ENCODE results near the gene DUOX1.
A peak's percentile ranks its signal among the peaks of the same experiment; 100 is the strongest.

DUOX1 gene

DNA sequence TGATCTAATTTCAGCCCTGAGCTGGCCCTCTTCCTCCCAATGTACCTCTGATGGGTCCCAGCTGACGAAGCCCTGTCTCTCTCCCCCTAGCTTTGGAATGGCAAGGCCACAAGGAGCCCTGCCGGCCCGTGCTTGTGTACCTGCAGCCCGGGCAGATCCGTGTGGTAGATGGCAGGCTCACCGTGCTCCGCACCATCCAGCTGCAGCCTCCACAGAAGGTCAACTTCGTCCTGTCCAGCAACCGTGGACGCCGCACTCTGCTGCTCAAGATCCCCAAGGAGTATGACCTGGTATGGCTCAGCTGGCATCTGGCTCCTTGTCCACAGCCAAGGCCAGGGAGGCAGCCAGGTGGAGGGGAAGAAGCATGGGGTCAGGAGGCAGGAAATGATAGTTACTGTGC is 14.2 kb downstream of the DUOX1 start:
- no peak for DNase-seq

DNA sequence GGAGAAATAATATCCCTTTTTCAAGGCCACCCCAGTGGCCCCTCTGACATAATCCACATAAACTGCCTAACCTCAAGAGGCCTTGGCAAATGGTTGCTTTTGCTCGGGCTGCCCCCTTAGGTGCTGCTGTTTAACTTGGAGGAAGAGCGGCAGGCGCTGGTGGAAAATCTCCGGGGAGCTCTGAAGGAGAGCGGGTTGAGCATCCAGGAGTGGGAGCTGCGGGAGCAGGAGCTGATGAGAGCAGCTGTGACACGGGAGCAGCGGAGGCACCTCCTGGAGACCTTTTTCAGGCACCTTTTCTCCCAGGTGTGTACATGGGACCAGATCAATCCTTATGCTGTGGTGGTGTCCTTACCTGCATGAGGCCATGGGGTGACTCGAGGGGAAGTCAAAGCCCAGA is 15.0 kb downstream of the DUOX1 start:
- DNase-seq = no peak

DNA sequence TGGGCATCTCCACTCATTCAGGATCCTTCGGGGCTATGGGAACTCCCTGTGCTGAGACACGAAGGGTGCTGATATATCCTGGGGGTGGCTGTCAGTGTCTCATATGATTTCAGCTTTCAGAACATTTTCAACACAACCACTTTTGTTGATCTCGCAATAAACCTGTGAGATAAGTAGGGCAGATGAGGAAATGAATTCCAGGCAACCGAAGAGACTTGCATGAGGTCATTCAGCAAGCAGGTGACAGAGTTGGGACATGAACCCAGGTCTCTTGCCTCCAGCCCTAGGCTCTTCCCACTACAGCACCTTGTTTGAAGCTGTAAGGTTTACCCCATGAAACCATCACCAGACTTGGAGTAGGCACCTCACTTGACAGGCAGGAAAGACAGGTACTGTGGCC is 16.6 kb downstream of the DUOX1 start:
- no peak for DNase-seq

DNA sequence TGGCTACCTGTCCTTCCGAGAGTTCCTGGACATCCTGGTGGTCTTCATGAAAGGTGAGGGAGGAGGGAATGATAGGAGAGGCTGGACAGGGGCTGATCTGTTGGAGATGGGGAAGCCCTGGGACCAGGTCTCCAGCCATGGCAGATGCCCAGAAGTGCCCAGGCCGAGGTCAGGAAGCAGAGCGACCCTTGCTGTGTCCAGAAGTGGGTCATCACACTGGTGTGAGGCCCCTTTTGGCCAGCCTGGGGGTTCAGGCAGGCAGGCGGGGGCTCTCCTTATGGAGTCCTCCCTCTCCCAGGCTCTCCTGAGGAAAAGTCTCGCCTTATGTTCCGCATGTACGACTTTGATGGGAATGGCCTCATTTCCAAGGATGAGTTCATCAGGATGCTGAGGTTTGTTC is 17.8 kb downstream of the DUOX1 start:
- no peak for DNase-seq

DNA sequence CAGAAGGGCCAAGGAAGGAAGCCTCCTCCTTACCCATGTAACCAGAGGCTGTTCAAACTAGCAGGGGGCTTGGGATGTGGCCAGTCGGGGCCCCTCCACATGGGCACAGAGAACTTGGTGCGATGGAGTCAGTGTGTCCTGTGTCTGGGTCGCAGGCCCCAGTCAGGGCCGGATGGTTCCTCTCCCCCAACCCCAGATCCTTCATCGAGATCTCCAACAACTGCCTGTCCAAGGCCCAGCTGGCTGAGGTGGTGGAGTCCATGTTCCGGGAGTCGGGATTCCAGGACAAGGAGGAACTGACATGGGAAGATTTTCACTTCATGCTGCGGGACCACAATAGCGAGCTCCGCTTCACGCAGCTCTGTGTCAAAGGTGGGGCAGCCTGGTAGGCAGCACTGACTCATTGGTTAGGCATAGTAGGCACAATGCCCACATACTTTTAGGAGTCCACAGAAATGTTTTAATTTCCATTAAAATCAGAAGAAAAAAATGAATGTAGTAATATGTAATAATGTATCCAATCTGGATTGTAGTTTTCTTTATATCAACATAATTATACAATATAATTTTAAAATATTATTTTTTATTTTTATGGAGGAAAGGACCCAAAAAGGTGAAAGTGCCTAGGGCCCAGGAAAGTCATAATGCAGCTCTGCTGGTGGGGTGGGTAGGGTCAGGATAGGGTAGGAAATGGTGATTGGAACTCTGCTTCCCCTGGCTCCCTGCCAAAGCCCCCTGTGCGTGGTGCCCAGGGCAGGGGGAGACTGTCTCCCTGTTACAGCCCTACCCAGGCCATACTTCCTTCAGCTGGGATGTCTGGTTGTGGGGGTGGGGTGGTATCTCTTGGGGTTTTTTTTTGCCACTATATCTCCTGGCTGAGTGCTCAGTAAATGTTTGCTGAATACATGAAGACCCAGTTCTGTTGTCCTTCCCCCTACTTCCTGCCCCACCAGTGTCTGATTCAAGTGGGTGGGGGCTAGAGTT is 18.6 kb downstream of the DUOX1 start:
- no peak for DNase-seq

DNA sequence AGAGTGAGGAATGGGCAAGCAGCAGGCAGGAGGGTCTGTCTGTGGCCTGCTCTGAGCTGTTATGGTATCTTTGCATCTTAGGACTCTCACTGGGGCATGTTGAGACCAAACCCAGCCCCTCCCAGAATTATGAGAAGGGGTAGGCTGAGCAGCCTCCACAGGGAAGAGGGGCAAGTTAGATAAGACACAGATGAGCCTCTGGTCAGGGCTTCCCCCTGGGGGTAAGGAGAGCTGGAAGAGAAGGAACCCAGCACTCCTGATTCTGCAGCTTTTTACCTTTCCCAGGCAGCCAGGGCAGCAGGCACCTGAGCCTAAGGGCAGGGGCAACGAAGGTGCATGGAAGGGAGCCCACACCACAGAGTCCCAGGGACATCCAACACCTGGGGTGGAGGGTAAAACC is 19.3 kb downstream of the DUOX1 start:
- DNase-seq = no peak

DNA sequence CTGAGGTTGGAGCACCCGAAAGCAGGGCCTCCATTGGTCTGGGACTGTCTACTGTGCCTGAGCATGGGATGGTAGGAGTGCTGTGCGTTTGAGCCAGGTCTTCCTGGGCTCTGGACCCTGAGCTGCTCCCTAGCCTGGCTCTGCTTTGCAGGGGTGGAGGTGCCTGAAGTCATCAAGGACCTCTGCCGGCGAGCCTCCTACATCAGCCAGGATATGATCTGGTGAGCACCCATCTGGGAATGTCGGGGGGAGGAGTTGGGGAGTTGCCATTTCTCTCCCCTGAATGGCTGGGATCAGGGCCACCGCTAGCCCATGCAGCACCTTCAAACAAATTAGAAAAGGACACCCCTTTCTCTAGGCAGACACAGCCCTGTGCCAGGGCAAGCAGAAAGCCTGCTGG is 20.7 kb downstream of the DUOX1 start:
- no peak for DNase-seq

DNA sequence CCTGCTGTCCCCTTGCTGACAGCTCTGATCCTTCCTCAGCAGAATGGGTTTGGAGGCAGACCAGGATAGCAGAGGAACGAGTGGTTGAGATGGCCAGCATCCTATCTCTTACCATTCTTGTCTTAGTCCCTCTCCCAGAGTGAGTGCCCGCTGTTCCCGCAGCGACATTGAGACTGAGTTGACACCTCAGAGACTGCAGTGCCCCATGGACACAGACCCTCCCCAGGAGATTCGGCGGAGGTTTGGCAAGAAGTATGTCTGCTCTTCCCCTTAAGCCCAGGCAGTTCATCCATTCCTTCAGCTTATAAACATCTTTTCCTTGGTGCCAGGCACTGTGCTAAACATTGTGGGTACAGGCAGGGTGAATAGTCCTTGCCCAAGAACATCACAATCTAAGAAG is 21.2 kb downstream of the DUOX1 start:
- DNase-seq = no peak

DNA sequence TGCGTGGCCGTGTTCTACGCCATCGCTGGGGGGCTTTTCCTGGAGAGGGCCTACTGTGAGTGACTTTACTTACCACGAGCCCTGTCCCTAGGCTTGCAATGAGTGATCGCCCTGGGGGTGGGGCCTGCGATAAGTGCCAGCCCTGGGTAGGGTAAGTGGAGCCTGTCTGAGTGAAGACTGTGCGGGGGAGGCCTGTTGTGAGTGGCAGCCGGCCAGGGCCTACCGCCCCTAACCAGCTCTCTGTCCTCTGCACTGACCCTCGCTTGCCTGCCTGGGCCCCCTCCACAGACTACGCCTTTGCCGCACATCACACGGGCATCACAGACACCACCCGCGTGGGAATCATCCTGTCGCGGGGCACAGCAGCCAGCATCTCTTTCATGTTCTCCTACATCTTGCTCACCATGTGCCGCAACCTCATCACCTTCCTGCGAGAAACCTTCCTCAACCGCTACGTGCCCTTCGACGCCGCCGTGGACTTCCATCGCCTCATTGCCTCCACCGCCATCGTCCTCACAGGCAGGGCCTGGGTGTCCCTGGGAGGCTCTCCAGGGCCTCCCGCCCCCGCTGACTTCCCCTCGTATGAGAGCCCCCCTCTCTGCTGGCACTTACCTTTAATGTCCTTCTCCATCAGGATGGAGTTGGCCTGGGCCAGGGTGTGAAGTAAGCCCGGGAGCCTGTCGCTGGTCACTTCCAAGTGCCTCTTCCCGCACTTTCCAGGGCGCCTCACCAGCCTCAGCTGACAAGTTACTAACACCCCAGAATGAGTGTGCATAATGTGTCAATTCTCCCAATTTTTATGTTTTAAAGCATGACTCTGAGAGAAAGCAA is 22.4 kb downstream of the DUOX1 start:
- DNase-seq = no peak

DNA sequence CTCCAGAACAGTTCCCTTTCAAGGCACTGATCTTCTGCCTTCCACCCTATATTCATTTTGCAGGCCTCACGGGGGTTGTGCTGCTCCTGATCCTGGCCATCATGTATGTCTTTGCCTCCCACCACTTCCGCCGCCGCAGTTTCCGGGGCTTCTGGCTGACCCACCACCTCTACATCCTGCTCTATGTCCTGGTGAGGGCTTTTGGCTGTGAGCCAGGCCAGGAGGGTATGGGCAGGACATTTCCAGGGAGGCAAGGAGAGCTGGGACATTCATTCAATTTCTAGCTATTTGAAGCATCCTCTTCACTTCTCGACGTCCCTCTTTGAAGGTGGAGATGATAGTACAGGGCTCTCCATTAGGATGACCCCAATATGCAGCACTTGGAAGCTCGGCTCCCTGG is 25.9 kb downstream of the DUOX1 start:
- no peak for DNase-seq

DNA sequence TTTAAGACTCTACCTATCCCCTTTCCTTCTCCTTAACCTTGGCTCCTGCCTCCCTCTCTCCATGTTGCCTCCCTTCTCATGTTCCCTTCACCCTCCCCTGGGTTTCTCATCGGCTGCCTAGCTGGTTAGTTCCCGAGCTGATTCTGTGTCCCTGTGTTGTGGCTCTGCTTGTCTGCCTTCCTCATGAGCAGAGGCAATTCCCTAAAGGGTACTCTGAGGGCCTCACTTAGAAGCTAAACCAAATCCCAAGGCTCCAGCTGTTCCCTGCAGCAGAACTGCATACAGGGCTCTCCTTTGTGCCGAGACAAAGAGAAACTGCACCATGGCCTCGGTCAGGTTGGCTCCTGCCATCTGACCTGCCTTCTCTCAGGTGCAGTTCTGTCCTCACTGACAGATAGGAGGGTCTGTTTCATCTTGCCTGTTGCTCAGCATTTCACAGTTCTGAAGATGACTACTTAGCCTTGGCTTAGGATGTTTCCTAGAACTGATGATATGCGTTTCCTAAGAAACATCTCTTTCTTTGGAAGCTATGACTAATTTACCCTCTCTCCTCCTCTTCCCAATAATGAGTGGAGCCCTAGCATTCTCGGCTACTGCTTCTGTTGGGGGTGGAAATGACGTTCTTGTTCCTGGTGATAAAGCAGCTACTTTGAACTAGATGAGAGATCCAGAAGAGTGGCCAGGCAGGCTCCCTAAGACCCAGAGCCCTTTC is 27.1 kb downstream of the DUOX1 start:
- no peak for DNase-seq

DNA sequence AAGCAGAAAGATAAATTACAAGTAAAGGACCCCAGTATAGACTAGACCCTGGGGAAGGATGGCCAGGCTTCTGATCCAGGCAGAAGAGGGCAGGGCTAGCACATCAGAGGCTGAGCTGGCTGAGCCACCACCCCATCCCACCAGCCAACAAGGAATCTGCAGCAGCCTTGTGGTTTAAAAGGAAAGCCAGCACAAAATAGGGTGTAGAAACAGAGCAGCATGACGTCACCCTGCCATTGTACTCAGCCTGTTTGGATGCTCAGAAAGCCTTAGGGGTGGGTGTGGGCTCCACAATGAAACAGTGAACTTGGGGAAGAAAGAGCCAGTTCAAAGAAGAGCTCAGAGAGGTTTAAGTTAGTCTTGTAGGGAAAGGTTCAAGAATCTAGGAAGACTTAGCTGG is 28.2 kb downstream of the DUOX1 start:
- DNase-seq = peak; percentile 51

DNA sequence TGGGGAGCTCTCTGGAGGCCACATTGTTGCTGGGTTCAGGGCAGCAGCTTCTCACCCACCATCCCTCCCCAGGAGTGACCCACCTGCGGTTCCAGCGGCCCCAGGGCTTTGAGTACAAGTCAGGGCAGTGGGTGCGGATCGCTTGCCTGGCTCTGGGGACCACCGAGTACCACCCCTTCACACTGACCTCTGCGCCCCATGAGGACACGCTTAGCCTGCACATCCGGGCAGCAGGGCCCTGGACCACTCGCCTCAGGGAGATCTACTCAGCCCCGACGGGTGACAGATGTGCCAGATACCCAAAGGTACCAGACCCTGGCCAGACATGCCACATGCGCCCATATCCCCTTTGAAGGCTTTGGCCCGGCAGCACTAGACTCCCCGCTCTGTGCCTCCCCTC is 31.9 kb downstream of the DUOX1 start:
- DNase-seq = no peak

DNA sequence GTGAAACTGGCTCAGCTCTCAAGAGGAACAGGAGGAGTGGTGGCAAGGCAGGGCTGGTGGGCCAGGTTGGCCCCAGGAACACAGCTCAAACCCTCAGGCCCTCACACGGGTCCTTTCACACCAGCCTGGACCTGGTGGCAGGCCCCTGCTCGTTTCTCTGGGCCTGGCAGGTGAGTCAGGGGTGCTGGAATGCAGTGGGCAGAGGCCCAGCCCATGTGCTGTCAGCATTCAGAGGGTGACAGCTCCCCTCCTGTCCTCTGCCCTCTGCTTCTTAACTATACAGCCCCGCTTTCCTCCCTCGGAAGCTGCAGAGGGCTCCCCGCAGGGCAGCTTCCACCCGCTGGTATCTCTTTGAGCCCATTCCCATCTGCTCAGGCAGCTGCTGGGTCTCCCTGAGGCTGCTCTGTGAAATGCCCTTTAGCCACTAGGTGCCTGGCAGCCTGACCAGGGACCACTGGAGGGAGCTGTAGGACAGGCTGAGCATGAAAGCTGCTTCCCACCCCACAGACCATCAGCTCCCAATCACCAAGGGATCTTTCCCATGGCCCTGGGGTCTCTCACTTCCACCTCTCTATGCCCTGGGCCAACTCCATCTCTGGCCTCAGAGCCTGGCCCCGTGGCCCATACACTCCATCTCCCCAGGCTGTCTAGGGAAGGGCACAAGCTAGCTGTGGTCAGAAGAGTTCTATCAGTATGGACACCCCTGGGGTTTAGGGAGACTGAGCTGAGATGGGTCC is 33.1 kb downstream of the DUOX1 start:
- DNase-seq = peak; percentile 79

DNA sequence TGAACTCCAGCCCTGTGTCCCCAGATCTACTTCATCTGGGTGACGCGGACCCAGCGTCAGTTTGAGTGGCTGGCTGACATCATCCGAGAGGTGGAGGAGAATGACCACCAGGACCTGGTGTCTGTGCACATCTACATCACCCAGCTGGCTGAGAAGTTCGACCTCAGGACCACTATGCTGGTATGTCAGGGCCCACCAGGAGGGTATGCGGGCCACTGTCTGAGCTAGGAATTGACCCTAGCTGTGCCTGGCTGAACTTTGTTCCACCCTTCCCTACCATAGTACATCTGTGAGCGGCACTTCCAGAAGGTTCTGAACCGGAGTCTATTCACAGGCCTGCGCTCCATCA is 33.7 kb downstream of the DUOX1 start:
- DNase-seq = no peak

DNA sequence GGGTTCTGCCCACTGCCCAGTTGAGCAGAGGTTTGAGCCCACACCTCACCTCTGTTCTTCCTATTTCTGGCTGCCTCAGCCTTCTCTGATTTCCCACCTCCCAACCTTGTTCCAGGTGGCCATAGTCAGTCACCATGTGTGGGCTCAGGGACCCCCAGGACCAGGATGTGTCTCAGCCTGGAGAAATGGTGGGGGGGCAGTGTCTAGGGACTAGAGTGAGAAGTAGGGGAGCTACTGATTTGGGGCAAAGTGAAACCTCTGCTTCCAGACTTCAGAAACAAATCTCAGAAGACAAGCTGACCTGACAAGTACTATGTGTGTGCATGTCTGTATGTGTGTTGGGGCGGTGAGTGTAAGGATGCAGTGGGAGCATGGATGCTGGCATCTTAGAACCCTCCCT is 35.1 kb downstream of the DUOX1 start:
- DNase-seq = no peak

DNA sequence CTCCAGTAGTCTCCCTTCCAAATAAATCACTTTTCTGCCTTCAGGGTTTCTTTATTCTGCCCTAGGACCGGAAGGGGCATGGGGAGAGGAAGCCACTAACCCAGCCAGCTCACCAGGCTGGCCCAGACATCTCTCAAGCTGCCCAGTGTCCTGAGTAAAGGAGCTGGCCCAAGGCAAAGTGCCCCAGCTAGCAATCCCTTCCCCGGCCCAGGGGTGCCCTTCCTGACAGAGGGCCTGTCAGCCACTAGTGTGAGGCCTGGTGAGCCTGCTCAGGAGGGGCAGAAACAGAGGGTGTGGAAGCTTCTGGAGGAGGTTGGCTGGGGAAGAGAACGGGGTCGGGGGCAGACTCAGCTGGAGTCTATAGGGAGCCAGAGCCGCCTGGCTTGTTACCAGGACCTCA is 35.7 kb downstream of the DUOX1 start:
- no peak for DNase-seq

DNA sequence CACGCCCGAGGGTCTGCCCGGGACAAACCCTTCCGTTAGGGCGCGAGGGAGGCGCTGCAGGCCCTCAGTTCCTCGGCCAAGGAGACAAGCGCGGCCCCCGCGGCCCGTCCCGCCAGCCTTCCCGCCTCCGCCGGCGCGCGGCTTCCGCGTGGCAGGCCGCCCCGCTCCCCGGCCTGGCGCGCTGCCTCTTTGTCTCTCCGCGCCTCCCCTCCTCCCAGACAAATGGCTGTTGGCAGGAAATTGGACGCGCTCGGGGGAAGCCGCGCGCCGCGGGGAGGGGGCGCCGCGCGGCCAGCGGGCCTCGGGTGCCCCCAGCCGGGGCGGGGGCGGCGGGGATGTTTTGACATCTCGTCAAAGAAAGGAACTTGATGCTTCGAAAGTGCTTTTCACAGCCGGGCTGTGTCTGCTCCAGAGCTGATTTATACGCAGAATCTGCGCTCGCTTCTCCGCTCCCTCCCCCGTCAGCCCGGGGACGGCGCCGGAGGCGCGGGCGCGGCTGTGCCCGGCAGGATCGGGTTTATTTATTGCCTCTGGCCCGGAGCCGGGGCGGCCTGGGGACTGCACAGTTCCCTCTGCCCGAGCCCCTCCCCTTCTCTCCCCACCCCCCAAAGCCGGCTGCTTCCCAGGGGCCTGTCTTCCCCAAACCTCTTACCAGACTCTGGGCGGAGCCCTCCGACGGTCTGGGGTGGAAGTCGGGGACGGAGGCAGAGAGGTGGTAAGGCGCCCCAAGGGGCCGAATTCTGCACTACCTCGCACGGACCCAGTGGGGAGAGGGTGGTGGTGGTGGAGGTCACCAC is 37.2 kb downstream of the DUOX1 start:
- DNase-seq = peak; percentile 89

DNA sequence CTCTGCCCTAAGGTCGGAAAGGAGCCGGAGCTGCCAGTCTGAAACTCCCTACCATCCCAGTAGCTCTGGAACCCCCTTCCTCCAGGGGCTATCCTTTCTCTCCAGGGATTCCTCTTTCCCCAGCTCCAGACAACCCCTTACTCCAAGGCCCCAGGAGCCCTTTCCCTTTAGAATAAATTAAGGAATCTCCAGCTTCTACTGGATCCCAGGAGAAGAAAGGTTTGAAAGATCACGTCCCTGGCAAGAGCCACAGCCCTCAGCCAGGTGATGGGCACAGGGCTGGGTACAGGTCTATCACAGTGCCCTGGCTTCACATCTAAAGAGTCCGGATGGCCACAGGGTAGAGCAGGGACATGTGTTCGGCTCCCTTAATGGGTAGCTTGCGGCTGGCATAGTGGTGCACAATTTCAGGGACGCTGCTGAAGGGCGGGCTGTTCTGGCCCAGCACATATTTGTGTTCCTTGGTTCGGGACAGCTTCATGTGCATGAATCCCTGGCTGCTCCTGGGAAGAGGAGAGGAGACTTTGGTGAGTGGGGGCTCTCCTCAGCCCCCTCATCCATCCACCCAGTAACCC is 37.9 kb downstream of the DUOX1 start:
- DNase-seq = no peak

DNA sequence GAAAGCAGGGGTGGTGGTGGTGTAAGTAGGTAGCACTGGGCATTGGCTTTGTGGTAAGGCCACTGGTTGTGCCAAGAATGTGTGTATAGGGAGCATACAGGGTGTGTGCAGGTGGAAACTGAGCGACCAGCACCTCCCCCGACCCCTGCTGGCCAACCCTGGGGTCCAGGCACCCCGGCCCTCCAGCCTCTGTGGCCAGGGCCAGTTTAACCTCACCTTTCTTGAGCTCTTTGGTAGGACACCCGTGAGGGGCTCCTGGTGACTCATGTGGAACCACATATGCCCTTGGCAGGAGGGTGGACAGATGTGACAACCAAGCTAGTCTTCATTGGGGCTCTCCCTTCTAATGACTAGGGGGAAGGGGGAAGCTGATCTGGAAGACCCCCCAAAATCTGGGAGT is 38.5 kb downstream of the DUOX1 start:
- no peak for DNase-seq

DNA sequence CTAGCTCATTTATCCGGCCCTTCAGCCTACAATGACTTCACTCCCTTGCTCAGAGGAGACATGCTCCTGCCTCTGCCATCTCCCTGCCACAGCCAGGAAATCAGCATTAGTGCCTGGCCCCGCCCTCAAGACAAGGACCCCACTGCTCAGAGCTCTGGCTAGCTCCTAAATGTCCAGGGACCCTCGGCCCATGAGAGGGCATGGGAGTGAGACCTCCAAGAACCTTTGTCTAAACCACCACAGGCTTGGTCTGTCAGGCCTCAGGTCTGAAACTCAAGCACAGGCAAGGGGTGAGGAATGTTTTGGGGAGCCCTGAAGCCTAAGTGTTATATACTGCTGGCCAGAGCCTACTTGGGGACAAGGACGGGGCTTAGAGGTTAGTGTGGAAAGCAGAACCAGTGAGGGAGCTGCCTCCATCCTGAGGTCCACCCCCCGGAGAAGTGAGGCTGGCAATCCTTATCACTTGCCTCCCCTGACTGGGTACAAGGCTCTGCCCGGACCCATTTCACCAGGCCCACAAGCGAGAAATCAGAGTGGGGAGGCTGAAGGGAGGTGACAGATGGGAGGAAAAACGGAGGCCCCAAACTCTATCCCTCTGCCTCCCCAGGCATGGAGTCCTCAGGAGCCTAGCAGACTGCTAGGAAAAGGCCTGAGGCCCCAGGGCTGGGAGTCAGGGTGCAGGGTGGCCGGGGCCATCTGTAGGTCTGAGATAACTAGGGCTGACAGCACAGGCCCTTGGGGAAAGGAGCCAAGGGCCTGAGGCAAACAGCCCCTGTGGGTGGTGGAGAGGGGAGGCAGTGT is 39.2 kb downstream of the DUOX1 start:
- DNase-seq = no peak
